Measurements from ENCODE around the gene CYP2C9. TPM values are rescaled to one million over a fixed set of nuclear protein-coding genes. Genes with fewer than 3 reads are reported as not detected.

The CYP2C9 gene
- total RNA-seq (2016; rRNA removed; fragmentation: Illumina TruSeq; extraction: Trizol) (not detected in 2 replicates), polyA plus RNA-seq (2011; rRNA removed) (not detected in 2 replicates), polyA minus RNA-seq (2011; rRNA and poly(A)+ RNA removed; ENCODE audit: low replicate concordance) (not detected in 2 replicates), Bru-seq, nascent RNA (not detected), BruChase-seq, experiment 1, labeled RNA remaining after a 6-hour chase (percentile 6 among the genes with signal in this experiment), BruChase-seq, experiment 2, labeled RNA remaining after a 2-hour chase (percentile 4 among the genes with signal in this experiment)
- not detected in 2 replicates for total RNA-seq (2016; cell fraction: cytosol; rRNA removed; fragmentation: Illumina TruSeq; extraction: Trizol; ENCODE audit: low read depth)
- total RNA-seq (2016; cell fraction: insoluble cytoplasmic fraction; rRNA removed; fragmentation: Illumina TruSeq; extraction: Trizol), result not detected in 2 replicates
- total RNA-seq (2016; cell fraction: membrane; rRNA removed; fragmentation: Illumina TruSeq; extraction: Trizol), result not detected in 2 replicates
- total RNA-seq (2016; cell fraction: nucleus; rRNA removed; fragmentation: Illumina TruSeq; extraction: Trizol), result not detected in 2 replicates
- not detected in 2 replicates for polyA plus RNA-seq (2011; cell fraction: cytosol; rRNA removed)
- 0.24 TPM in 1 of 2 replicates, not detected in the other for polyA plus RNA-seq (2011; cell fraction: nucleus; rRNA removed)
- not detected in 2 replicates for polyA plus RNA-seq (2012)
- polyA plus RNA-seq (2016; cell fraction: cytosol; fragmentation: Illumina TruSeq; extraction: Trizol; ENCODE audit: low read depth), result not detected in 2 replicates
- not detected in 2 replicates for polyA plus RNA-seq (2016; cell fraction: insoluble cytoplasmic fraction; fragmentation: Illumina TruSeq; extraction: Trizol; ENCODE audit: low read depth)
- polyA plus RNA-seq (2016; cell fraction: membrane; fragmentation: Illumina TruSeq; extraction: Trizol; ENCODE audit: low read depth), result not detected in 2 replicates
- not detected in 2 replicates for polyA plus RNA-seq (2016; cell fraction: nucleus; fragmentation: Illumina TruSeq; extraction: Trizol; ENCODE audit: insufficient read depth, low read depth)
- polyA minus RNA-seq (2011; cell fraction: cytosol; rRNA and poly(A)+ RNA removed), result not detected in 2 replicates
- not detected in 2 replicates for polyA minus RNA-seq (2011; cell fraction: nucleus; rRNA and poly(A)+ RNA removed)
- long read RNA-seq, experiment 1, partial matches to known transcripts, result 0 of 1 reads
- long read RNA-seq, experiment 1, other reads (novel, unspliced or antisense), result 0 of 1 reads
- long read RNA-seq, experiment 2, result 0 reads

DNA sequence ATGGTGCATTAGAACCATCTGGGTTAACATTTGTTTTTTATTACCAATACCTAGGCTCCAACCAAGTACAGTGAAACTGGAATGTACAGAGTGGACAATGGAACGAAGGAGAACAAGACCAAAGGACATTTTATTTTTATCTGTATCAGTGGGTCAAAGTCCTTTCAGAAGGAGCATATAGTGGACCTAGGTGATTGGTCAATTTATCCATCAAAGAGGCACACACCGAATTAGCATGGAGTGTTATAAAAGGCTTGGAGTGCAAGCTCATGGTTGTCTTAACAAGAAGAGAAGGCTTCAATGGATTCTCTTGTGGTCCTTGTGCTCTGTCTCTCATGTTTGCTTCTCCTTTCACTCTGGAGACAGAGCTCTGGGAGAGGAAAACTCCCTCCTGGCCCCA is at the start of gene CYP2C9:
CYP2C9 (plus strand) TSS at position 276 of the 400 bp plus-strand sequence; CDS start at position 301, 25 bp downstream.
- H3K79me2 ChIP-seq (ENCODE audit: insufficient read depth, low read length), result no peaks in the 10 kb centered on the region
- POLR2A ChIA-PET, result no interaction called here
- no peak within 1 kb of the TSS for H3K4me2 ChIP-seq (ENCODE audit: low read depth, low read length)
- no TSS peak for BruUV-seq (replicated peaks)
- FAIRE-seq (no peak), DNase-seq (ENCODE audit: low spot score) (peak; percentile 1), ATAC-seq (no peak)
- 2% methylated on average over 2 of the region's 2 CpGs for WGBS (ENCODE audit: low lambda C conversion rate)
- H4K20me1 ChIP-seq (ENCODE audit: insufficient read depth, low read length), result no peaks in the 10 kb centered on the region
- H3K27ac ChIP-seq (ENCODE audit: extremely low read length, insufficient read depth, low read length), result no peak within 1 kb of the TSS
- in situ Hi-C loops (cut with HindIII; ENCODE audit: extremely low pct_ligation_motif_present, low pct_unique_long_range_greater_than_20kb), result no loop called here
- no peaks in the 10 kb centered on the region for H3K27me3 ChIP-seq (ENCODE audit: control insufficient read depth in 1 of 2, insufficient read depth in 2 of 2, low read length in 2 of 2)
- peaks cover 4% of the 10 kb centered on the region; the same call in 1 of the 2 replicates for H3K9me3 ChIP-seq (ENCODE audit: low read length)
- no peak within 1 kb of the TSS for H2AFZ ChIP-seq (ENCODE audit: low read length)
- H3K4me3 ChIP-seq (replicated peaks in 1 of 3; ENCODE audit: insufficient read depth in 1 of 3, low read depth in 2 of 3, low read length in 3 of 3), result no peak within 1 kb of the TSS
- intact Hi-C loops (cut with micrococcal nuclease; ENCODE audit: unreplicated experiment), result no loop called here
- H3K9ac ChIP-seq (ENCODE audit: insufficient read depth, low read depth, low read length), result no peak within 1 kb of the TSS
- no peaks in the 10 kb centered on the region for H3K4me1 ChIP-seq (ENCODE audit: insufficient read depth, low read length)
- CTCF ChIA-PET (ENCODE audit: low intra/inter-chr PET ratio, low total read pairs), result no interaction called here
- H3K36me3 ChIP-seq (replicated peaks in 1 of 2; ENCODE audit: control insufficient read depth in 1 of 2, insufficient read depth in 2 of 2, low read length in 2 of 2), result no peaks in the 10 kb centered on the region
- TF ChIP-seq, protein P1, sequence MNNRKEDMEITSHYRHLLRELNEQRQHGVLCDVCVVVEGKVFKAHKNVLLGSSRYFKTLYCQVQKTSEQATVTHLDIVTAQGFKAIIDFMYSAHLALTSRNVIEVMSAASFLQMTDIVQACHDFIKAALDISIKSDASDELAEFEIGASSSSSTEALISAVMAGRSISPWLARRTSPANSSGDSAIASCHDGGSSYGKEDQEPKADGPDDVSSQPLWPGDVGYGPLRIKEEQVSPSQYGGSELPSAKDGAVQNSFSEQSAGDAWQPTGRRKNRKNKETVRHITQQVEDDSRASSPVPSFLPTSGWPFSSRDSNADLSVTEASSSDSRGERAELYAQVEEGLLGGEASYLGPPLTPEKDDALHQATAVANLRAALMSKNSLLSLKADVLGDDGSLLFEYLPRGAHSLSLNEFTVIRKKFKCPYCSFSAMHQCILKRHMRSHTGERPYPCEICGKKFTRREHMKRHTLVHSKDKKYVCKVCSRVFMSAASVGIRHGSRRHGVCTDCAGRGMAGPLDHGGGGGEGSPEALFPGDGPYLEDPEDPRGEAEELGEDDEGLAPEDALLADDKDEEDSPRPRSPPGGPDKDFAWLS (CRISPR knock-in tag; IDR thresholded peaks at IDR 0.05; ENCODE audit: borderline replicate concordance), result no peak
- TF ChIP-seq HDAC6 (IDR thresholded peaks at IDR 0.05; ENCODE audit: low read depth, low read length) (no peak), IRX3 (CRISPR knock-in tag; IDR thresholded peaks at IDR 0.05; ENCODE audit: borderline replicate concordance, low read depth) (no peak), TCF12 (IDR thresholded peaks at IDR 0.05) (no peak), TCF12 (CRISPR knock-in tag; IDR thresholded peaks at IDR 0.05) (no peak), PHF5A (CRISPR knock-in tag; IDR thresholded peaks at IDR 0.05; ENCODE audit: low read depth, unreplicated experiment) (no peak), ZKSCAN1 (IDR thresholded peaks at IDR 0.05; ENCODE audit: low read length) (no peak), KMT2A (CRISPR knock-in tag; IDR thresholded peaks at IDR 0.05) (no peak), ZNF543 (CRISPR knock-in tag; IDR thresholded peaks at IDR 0.05) (no peak), ATF1 (CRISPR knock-in tag; IDR thresholded peaks at IDR 0.05) (no peak)
- TF ChIP-seq, protein P2, sequence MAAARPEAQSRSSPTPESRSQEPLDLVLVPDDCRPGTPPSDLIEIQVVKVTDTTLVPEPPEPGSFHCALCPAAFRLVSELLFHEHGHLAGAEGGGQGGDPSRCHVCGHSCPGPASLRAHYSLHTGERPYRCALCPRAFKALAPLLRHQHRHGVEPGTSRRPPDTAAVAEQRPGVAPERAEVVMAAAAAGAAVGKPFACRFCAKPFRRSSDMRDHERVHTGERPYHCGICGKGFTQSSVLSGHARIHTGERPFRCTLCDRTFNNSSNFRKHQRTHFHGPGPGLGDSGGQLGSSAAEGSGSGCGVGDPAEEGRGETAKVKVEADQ (CRISPR knock-in tag; IDR thresholded peaks at IDR 0.05; ENCODE audit: borderline replicate concordance), result no peak
- TF ChIP-seq, protein P3, sequence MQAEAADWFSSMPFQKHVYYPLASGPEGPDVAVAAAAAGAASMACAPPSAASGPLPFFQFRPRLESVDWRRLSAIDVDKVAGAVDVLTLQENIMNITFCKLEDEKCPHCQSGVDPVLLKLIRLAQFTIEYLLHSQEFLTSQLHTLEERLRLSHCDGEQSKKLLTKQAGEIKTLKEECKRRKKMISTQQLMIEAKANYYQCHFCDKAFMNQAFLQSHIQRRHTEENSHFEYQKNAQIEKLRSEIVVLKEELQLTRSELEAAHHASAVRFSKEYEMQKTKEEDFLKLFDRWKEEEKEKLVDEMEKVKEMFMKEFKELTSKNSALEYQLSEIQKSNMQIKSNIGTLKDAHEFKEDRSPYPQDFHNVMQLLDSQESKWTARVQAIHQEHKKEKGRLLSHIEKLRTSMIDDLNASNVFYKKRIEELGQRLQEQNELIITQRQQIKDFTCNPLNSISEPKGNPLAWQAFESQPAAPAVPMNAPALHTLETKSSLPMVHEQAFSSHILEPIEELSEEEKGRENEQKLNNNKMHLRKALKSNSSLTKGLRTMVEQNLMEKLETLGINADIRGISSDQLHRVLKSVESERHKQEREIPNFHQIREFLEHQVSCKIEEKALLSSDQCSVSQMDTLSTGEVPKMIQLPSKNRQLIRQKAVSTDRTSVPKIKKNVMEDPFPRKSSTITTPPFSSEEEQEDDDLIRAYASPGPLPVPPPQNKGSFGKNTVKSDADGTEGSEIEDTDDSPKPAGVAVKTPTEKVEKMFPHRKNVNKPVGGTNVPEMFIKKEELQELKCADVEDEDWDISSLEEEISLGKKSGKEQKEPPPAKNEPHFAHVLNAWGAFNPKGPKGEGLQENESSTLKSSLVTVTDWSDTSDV (CRISPR knock-in tag; IDR thresholded peaks at IDR 0.05), result no peak
- TF ChIP-seq, protein P4, sequence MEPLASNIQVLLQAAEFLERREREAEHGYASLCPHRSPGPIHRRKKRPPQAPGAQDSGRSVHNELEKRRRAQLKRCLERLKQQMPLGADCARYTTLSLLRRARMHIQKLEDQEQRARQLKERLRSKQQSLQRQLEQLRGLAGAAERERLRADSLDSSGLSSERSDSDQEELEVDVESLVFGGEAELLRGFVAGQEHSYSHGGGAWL (CRISPR knock-in tag; IDR thresholded peaks at IDR 0.05), result no peak

Data from HepG2 (cell line).